AG09309 (cell line): Measurements from ENCODE around the gene IL3RA.
"Not testable (repeated sequence)": the region's sequence is repeated elsewhere in the genome, so short reads cannot be mapped to it uniquely, and the experiment has no call there.

Source experiments
- DNase-seq: peaks from one replicate; pipeline ENCODE4 v3.0.0-alpha.2; 2010; ENCODE audit warnings: low read depth
- H3K4me3 ChIP-seq: 2 replicates; pipeline ENCODE4 v1.5.1; 2011; ENCODE audit warnings: mild to moderate bottlenecking, low read depth, low read length, moderate library complexity; ENCODE audit not compliant: control insufficient read depth
- TF ChIP-seq, protein P1 (sequence below): IDR thresholded peaks from 2 replicates; pipeline ENCODE4 v1.5.1; 2011; ENCODE audit warnings: mild to moderate bottlenecking, low read depth, low read length, inconsistent platforms; ENCODE audit not compliant: insufficient read depth, control insufficient read depth; ENCODE audit errors: missing control alignments

IL3RA gene

DNA sequence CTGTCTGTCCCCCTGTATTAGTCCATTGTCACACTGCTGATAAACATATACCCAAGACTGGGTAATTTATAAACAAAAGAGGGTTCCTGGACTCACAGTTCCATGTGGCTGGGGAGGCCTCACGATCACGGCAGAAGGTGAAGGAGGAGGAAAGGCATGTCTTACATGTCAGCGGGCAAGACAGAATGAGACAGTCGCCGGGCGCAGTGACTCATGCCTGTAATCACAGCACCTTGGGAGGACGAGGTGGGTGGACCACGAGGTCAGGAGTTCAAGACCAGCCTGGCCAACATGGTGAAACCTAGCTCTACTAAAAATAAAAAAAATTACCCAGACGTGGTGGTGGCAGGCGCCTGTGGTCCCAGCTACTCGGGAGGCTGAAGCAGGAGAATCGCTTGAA lies 24.7 kb downstream of the IL3RA start:
- TF ChIP-seq, protein P1, sequence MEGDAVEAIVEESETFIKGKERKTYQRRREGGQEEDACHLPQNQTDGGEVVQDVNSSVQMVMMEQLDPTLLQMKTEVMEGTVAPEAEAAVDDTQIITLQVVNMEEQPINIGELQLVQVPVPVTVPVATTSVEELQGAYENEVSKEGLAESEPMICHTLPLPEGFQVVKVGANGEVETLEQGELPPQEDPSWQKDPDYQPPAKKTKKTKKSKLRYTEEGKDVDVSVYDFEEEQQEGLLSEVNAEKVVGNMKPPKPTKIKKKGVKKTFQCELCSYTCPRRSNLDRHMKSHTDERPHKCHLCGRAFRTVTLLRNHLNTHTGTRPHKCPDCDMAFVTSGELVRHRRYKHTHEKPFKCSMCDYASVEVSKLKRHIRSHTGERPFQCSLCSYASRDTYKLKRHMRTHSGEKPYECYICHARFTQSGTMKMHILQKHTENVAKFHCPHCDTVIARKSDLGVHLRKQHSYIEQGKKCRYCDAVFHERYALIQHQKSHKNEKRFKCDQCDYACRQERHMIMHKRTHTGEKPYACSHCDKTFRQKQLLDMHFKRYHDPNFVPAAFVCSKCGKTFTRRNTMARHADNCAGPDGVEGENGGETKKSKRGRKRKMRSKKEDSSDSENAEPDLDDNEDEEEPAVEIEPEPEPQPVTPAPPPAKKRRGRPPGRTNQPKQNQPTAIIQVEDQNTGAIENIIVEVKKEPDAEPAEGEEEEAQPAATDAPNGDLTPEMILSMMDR: no peak
- H3K4me3 ChIP-seq: no peak overlapping the region
- DNase-seq: no peak

DNA sequence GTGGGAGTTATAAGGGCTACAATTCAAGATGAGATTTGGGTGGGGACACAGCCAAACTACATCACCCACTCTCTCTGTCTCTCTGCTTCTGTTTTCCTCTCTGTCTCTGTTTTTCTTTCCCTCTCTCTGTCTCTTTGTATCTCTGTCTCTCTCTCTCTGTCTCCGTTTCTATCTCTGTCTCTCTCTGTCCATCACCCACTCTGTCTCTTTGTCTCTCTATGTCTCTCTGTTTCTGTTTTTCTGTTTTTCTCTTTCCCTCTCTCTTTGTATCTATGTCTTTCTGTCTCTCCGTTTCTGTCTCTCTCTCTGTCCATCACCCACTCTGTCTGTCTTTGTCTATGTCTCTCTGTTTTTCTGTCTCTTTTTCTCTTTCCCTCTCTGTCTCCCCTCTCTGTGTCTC lies 25.3 kb downstream of the IL3RA start:
- no peak overlapping the region for H3K4me3 ChIP-seq
- DNase-seq: no peak
- TF ChIP-seq, protein P1: no peak

DNA sequence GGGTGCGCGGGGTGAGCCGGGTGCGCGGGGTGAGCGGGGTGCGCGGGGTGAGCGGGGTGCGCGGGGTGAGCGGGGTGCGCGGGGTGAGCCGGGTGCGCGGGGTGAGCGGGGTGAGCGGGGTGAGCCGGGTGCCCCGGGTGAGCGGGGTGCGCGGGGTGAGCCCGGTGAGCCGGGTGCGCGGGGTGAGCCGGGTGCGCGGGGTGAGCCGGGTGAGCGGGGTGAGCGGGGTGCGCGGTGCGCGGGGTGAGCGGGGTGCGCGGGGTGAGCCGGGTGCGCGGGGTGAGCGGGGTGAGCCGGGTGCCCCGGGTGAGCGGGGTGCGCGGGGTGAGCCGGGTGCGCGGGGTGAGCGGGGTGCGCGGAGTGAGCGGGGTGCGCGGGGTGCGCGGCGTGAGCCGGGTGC lies 29.8 kb downstream of the IL3RA start:
- not testable (repeated sequence) for H3K4me3 ChIP-seq, DNase-seq

DNA sequence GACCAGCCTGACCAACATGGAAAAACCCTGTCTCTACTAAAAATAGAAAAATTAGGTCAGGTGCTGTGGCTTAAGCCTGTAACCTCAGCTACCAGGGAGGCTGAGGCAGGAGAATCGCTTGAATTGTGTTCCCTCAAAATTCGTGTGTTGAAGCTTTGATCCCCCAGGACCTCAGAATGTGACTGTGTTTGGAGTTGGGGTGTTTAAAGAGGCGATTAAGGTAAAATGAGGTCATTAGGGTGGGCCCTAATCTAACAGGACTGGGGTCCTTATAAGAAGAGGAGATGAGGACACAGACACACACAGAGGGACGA lies 31.8 kb downstream of the IL3RA start:
- TF ChIP-seq, protein P1: no peak
- H3K4me3 ChIP-seq: no peak overlapping the region
- DNase-seq: no peak

DNA sequence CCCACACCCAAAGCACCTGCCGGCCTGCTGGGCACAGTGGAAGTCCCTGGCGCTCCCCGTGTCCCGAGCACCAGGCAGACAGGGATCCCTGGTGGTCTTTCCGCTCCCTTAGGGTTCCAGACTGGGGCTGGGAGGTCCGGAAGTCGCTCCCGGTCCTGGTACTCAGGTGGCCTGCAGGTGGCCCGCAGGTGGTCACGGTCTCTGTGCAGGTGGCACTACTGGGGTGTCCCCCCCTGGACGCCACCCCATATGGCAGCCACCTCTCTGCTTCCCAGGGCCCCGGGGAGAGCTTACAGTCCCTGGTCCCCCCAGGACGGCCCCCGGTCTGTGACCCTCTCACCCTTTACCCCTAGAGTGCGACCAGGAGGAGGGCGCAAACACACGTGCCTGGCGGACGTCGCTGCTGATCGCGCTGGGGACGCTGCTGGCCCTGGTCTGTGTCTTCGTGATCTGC lies 41.7 kb downstream of the IL3RA start:
- DNase-seq: no peak
- H3K4me3 ChIP-seq: no peak overlapping the region
- TF ChIP-seq, protein P1: no peak

DNA sequence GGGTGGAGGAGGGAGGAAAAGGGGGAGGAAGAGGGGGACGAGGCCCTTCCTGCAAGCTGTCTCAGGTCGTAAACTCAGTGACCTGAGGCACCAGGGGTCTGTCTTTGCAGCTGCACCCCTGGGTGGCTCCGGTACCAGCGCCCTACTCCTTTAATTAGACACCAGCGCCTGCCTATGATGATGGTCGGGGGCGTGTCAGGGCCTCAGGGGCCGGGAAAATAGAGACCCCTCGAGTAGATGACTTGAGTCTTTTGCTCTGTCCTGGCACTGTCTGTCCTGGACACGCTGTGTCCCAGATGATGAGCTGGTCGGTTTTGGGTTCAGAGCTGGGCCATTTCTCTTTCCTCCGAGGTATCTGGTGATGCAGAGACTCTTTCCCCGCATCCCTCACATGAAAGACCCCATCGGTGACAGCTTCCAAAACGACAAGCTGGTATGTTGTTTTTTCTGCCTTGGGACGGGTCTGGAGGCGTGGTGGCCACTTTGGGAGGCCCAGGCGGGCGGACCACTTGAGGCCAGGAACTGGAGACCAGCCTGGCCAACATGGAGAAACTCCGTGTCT lies 44.2 kb downstream of the IL3RA start:
- no peak overlapping the region for H3K4me3 ChIP-seq
- TF ChIP-seq, protein P1: no peak
- DNase-seq: no peak

DNA sequence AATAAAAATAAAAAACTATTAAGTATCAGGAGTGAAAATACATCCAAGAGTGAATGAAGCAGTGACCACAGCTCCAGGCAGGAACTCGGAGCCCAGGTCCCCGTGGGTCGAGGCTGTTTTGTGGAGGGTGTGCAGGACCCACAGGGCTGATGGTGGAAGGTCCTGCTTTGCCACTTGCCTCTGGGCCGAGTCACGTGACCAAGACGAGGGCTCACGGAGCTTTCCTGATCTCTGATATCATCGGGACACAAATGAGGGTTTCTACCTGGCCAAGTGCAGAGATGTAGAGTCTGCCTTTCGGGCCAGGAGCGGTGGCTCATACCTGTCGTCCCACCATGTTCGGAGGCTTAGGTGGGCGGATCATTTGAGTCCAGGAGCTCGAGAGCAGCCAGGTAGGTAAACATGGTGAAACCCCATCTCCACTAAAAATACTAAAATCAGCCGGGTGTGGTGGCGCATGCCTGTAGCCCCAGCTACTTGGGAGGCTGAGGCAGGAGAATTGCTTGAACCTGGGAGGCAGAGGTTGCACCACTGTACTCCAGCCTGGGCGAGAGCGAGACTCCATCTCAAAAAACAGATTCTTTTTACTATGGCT lies 48.2 kb downstream of the IL3RA start:
- DNase-seq: no peak
- TF ChIP-seq, protein P1: no peak
- no peak overlapping the region for H3K4me3 ChIP-seq
